Measurements from ENCODE around the gene ZMYND10. TPM values are rescaled to one million over a fixed set of nuclear protein-coding genes. Genes with fewer than 3 reads are reported as not detected.

Gene ZMYND10
- total RNA-seq, 1 donor from 2014 or later, result 0.86 TPM

- peaks cover 17% of the 10 kb centered on the region for H3K4me1 Mint-ChIP-seq (ENCODE audit: low read depth)
- H3K36me3 Mint-ChIP-seq (ENCODE audit: insufficient read depth), result no peaks in the 10 kb centered on the region
- H3K27ac Mint-ChIP-seq, result peak overlapping the region; percentile 46
- no peaks in the 10 kb centered on the region for H3K9me3 Mint-ChIP-seq (ENCODE audit: low read depth)
- H3K27me3 Mint-ChIP-seq, result no peaks in the 10 kb centered on the region
- DNase-seq (ENCODE audit: low spot score, unreplicated experiment), result no peak
- TF ChIP-seq, protein P1, sequence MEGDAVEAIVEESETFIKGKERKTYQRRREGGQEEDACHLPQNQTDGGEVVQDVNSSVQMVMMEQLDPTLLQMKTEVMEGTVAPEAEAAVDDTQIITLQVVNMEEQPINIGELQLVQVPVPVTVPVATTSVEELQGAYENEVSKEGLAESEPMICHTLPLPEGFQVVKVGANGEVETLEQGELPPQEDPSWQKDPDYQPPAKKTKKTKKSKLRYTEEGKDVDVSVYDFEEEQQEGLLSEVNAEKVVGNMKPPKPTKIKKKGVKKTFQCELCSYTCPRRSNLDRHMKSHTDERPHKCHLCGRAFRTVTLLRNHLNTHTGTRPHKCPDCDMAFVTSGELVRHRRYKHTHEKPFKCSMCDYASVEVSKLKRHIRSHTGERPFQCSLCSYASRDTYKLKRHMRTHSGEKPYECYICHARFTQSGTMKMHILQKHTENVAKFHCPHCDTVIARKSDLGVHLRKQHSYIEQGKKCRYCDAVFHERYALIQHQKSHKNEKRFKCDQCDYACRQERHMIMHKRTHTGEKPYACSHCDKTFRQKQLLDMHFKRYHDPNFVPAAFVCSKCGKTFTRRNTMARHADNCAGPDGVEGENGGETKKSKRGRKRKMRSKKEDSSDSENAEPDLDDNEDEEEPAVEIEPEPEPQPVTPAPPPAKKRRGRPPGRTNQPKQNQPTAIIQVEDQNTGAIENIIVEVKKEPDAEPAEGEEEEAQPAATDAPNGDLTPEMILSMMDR (IDR thresholded peaks at IDR 0.05; ENCODE audit: unreplicated experiment), result no peak
- H3K4me3 Mint-ChIP-seq (ENCODE audit: low read depth), result no peak overlapping the region
Observed at GRCh38 chr3:50302095-50303012, 43.2 kb downstream of the ZMYND10 start.

GRCh38 chr3:50300681-50301254 lies 44.8 kb downstream of the ZMYND10 start:
- peaks cover 17% of the 10 kb centered on the region for H3K4me1 Mint-ChIP-seq (ENCODE audit: low read depth)
- no peak overlapping the region for H3K4me3 Mint-ChIP-seq (ENCODE audit: low read depth)

DNA sequence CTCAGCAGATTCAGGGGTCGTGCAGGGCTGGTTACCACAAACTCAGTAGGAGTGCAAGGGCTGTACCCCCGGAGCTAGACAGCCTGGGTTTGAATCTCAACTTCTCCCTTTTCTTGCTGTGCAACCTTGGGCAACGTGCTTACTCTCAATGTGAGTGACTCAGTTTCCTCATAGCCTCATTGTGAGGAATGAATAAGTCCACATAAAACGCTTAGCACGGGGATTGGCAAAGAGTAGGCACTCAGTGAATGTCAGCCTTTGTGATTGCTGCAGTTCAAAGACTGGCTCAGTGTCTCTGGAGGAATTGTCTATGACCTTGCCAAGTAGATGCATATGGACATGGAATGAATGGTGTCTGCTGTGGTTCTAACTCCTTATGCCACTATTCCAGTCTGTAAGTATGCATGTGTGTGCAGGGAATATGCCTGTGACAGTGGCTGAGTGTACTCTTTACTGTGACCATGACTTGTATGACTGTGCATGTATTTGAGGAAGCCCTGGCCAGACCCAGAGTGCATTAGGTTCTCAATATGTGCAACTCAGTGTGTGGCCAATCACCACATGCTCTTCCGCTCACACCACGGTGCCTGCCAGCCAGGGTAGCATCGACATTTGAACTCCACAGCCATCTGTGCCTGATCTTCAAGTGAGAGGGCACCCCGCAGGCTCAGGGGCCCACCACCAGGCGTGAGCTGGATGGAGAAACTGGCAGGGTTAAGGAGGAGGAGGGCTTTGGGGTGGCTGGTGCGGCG lies 45.4 kb downstream of the ZMYND10 start:
- DNase-seq (ENCODE audit: low spot score, unreplicated experiment), result no peak
- no peaks in the 10 kb centered on the region for H3K27me3 Mint-ChIP-seq
- TF ChIP-seq, protein P1 (IDR thresholded peaks at IDR 0.05; ENCODE audit: unreplicated experiment), result no peak
- no peaks in the 10 kb centered on the region for H3K36me3 Mint-ChIP-seq (ENCODE audit: insufficient read depth)
- peak overlapping the region; percentile 90 for H3K4me3 Mint-ChIP-seq (ENCODE audit: low read depth)
- H3K4me1 Mint-ChIP-seq (ENCODE audit: low read depth), result peaks cover 17% of the 10 kb centered on the region
- H3K9me3 Mint-ChIP-seq (ENCODE audit: low read depth), result no peaks in the 10 kb centered on the region
- peak overlapping the region; percentile 98 for H3K27ac Mint-ChIP-seq

More at GRCh38 chr3:50300681-50301254, 44.8 kb downstream of the ZMYND10 start:
- Mint-ChIP-seq H3K27ac (no peak overlapping the region), H3K27me3 (no peaks in the 10 kb centered on the region), H3K9me3 (ENCODE audit: low read depth) (no peaks in the 10 kb centered on the region), H3K36me3 (ENCODE audit: insufficient read depth) (no peaks in the 10 kb centered on the region)
- TF ChIP-seq, protein P1 (IDR thresholded peaks at IDR 0.05; ENCODE audit: unreplicated experiment), result no peak
- DNase-seq (ENCODE audit: low spot score, unreplicated experiment), result no peak

- Mint-ChIP-seq H3K4me3 (ENCODE audit: low read depth) (peak overlapping the region; percentile 90), H3K4me1 (ENCODE audit: low read depth) (peaks cover 17% of the 10 kb centered on the region), H3K27ac (peak overlapping the region; percentile 98), H3K27me3 (no peaks in the 10 kb centered on the region), H3K9me3 (ENCODE audit: low read depth) (no peaks in the 10 kb centered on the region), H3K36me3 (ENCODE audit: insufficient read depth) (no peaks in the 10 kb centered on the region)
- TF ChIP-seq, protein P1 (IDR thresholded peaks at IDR 0.05; ENCODE audit: unreplicated experiment), result no peak
- no peak for DNase-seq (ENCODE audit: low spot score, unreplicated experiment)
Observed at GRCh38 chr3:50299638-50299928, 45.9 kb downstream of the ZMYND10 start.
